ENCODE results near the gene VSIG10.

DNA sequence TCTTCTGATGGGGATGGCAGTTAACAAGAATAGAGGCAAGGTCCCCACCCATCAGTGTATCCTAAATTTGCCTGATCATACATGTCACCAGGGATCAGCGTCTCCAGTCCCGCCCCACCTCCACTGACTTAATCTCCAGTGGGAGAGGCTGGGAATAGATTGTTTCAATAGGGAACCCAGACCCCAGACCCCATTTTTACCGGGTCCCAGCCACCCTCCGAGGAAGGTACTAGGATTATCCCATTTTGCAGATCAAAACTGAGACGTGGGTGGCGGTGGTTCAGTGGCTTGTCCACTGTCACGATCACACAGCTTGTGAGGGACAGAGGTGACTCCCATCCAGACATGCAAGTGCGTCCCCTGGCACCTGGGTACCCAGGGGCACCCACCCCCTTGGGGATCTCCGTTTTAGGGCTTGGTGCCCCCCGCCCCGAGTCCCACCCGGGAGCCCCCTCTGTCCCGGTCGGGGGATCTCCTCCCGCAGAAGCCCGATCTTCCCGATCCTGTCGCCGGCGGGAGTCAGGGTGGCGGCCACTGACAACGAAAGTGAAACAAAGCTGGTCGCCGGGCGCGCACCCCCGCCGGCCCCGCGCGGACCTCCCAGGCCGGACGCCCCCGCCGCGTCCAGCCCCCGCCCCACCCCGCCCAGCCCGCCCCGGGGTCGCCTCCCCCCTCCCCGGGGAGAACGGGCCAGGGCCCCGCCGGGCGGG, 43.4 kb downstream of the VSIG10 start:
- TF ChIP-seq CTCF (IDR thresholded peaks at IDR 0.05) (no peak), POLR2A (IDR thresholded peaks at IDR 0.05) (no peak)
